SU-DHL-6 (cell line): ENCODE results near the gene FOXF2.

ENCODE experiments used
- CTCF ChIP-seq: fragments of 200-600 bp; sonication (generic); IDR thresholded peaks from one replicate; pipeline ENCODE4 v1.5.1; 2017; ENCODE audit warnings: antibody characterized with exemption, mild to moderate bottlenecking, low read length, moderate library complexity; ENCODE audit not compliant: insufficient read depth, poor library complexity, severe bottlenecking
- EZH2phosphoT487 ChIP-seq: fragments of 200-600 bp; sonication (generic), shearing (Covaris generic); conservative IDR thresholded peaks from 2 replicates; pipeline ENCODE4 v1.6.1; 2018; ENCODE audit warnings: mild to moderate bottlenecking, antibody characterized with exemption, low read length, moderate library complexity, mixed read lengths

- TF ChIP-seq CTCF (no peak), EZH2phosphoT487 (no peak)
Measured at GRCh38 chr6:1387876-1388629, 1.3 kb upstream of the FOXF2 start.
